H9 (cell line): ENCODE measurements around the gene ENDOV. TPM values are rescaled to one million over a fixed set of nuclear protein-coding genes. Genes with fewer than 3 reads are reported as not detected.

Experiments
- DNase-seq: peaks from one replicate; pipeline ENCODE4 v3.0.0-alpha.2; 2017
- H2AFZ ChIP-seq: one replicate; pipeline ENCODE4 v1.6.1; 2013; ENCODE audit warnings: mild to moderate bottlenecking, low read length, control low read depth, moderate library complexity
- H2AK5ac ChIP-seq: 2 replicates; pipeline ENCODE4 v1.6.1; 2013; ENCODE audit warnings: low read length, control low read depth, mixed read lengths; ENCODE audit not compliant: insufficient read length
- H2BK120ac ChIP-seq: one replicate; pipeline ENCODE4 v1.6.1; 2013; ENCODE audit warnings: low read depth, mild to moderate bottlenecking, low read length, control low read depth, inconsistent platforms; ENCODE audit not compliant: poor library complexity, severe bottlenecking
- H2BK12ac ChIP-seq: 2 replicates; pipeline ENCODE4 v1.6.1; 2013; ENCODE audit warnings: low read length, control low read depth, mixed read lengths, low read depth; ENCODE audit not compliant: insufficient read length
- H2BK15ac ChIP-seq: 2 replicates; pipeline ENCODE4 v1.6.1; 2013; ENCODE audit warnings: low read depth, low read length, control low read depth
- H2BK20ac ChIP-seq: one replicate; pipeline ENCODE4 v1.6.1; 2013; ENCODE audit warnings: low read depth, mild to moderate bottlenecking, low read length, control low read depth, inconsistent platforms; ENCODE audit not compliant: poor library complexity, severe bottlenecking
- H2BK5ac ChIP-seq: 2 replicates; pipeline ENCODE4 v1.6.1; 2013; ENCODE audit warnings: low read length, control low read depth, mixed read lengths; ENCODE audit not compliant: insufficient read length
- H3K14ac ChIP-seq: 2 replicates; pipeline ENCODE4 v1.6.1; 2013; ENCODE audit warnings: low read length, control low read depth; ENCODE audit not compliant: insufficient read depth
- H3K18ac ChIP-seq: 2 replicates; pipeline ENCODE4 v1.6.1; 2013; ENCODE audit warnings: low read depth, mild to moderate bottlenecking, mixed read lengths, low read length, control low read depth; ENCODE audit not compliant: insufficient read length
- H3K23ac ChIP-seq: 2 replicates; pipeline ENCODE4 v1.6.1; 2013; ENCODE audit warnings: low read length, control low read depth, mixed read lengths, low read depth; ENCODE audit not compliant: insufficient read length
- H3K23me2 ChIP-seq: 2 replicates; pipeline ENCODE4 v1.6.1; 2013; ENCODE audit warnings: low read depth, mild to moderate bottlenecking, mixed read lengths, low read length, control low read depth; ENCODE audit not compliant: insufficient read length, poor library complexity, severe bottlenecking
- H3K27ac ChIP-seq: 2 replicates; pipeline ENCODE4 v1.5.1; 2013; ENCODE audit warnings: low read length, control low read depth, mixed read lengths, low read depth; ENCODE audit not compliant: insufficient read length
- H3K27me3 ChIP-seq: 2 replicates; pipeline ENCODE4 v1.6.1; 2013; ENCODE audit warnings: low read length, control low read depth, inconsistent platforms; ENCODE audit not compliant: insufficient read depth
- H3K4ac ChIP-seq: 2 replicates; pipeline ENCODE4 v1.6.1; 2013; ENCODE audit warnings: low read depth, mild to moderate bottlenecking, control low read depth, inconsistent platforms, low read length, moderate library complexity
- H3K4me1 ChIP-seq: 2 replicates; pipeline ENCODE4 v1.6.1; 2013; ENCODE audit warnings: low read length, control low read depth, inconsistent platforms; ENCODE audit not compliant: insufficient read depth
- H3K4me2 ChIP-seq: 2 replicates; pipeline ENCODE4 v1.6.1; 2013; ENCODE audit warnings: low read length, control low read depth, mixed read lengths; ENCODE audit not compliant: insufficient read length, insufficient read depth
- H3K56ac ChIP-seq: 2 replicates; pipeline ENCODE4 v1.6.1; 2013; ENCODE audit warnings: low read depth, mild to moderate bottlenecking, mixed read lengths, low read length, control low read depth; ENCODE audit not compliant: insufficient read length
- H3K79me1 ChIP-seq: 2 replicates; pipeline ENCODE4 v1.6.1; 2013; ENCODE audit warnings: low read depth, mild to moderate bottlenecking, moderate library complexity, low read length, control low read depth, inconsistent platforms; ENCODE audit not compliant: insufficient read depth, poor library complexity, severe bottlenecking
- H3K79me2 ChIP-seq: 2 replicates; pipeline ENCODE4 v1.6.1; 2013; ENCODE audit warnings: low read length, control low read depth, inconsistent platforms; ENCODE audit not compliant: insufficient read depth
- H3K9ac ChIP-seq: 2 replicates; pipeline ENCODE4 v1.6.1; 2013; ENCODE audit warnings: low read length, control low read depth, mixed read lengths; ENCODE audit not compliant: insufficient read length; ENCODE audit errors: extremely low read depth
- H3K9me3 ChIP-seq: one replicate; pipeline ENCODE4 v1.6.1; 2013; ENCODE audit warnings: low read depth, low read length, inconsistent platforms; ENCODE audit not compliant: control insufficient read depth
- H3T11ph ChIP-seq: one replicate; pipeline ENCODE4 v1.6.1; 2013; ENCODE audit warnings: mild to moderate bottlenecking, low read length, control low read depth, inconsistent platforms
- H4K20me1 ChIP-seq: one replicate; pipeline ENCODE4 v1.6.1; 2013; ENCODE audit not compliant: control insufficient read depth, insufficient read length, insufficient read depth
- H4K5ac ChIP-seq: 2 replicates; pipeline ENCODE4 v1.6.1; 2013; ENCODE audit warnings: low read depth, mild to moderate bottlenecking, mixed read lengths, low read length, control low read depth; ENCODE audit not compliant: insufficient read length
- H4K8ac ChIP-seq: replicated peaks from 2 replicates; pipeline ENCODE4 v1.6.1; 2013; ENCODE audit warnings: low read length, control low read depth, mixed read lengths, low read depth; ENCODE audit not compliant: insufficient read length
- H4K91ac ChIP-seq: 2 replicates; pipeline ENCODE4 v1.6.1; 2013; ENCODE audit warnings: low read depth, mild to moderate bottlenecking, moderate library complexity, mixed read lengths, low read length, control low read depth; ENCODE audit not compliant: insufficient read length
- H3K27ac Mint-ChIP-seq, 3 experiments: 2 replicates in 2 of 3; 3 replicates in 1 of 3; pipeline ENCODE4 v1.8.0; 2020 to 2021; ENCODE audit warnings: mixed read lengths in 3 of 3, mild to moderate bottlenecking in 1 of 3, moderate library complexity in 1 of 3
- H3K27me3 Mint-ChIP-seq: 2 replicates; pipeline ENCODE4 v1.8.0; 2021; ENCODE audit warnings: low read depth, mild to moderate bottlenecking, moderate library complexity, mixed read lengths
- H3K36me3 Mint-ChIP-seq, 3 experiments: 2 replicates in 2 of 3; 3 replicates in 1 of 3; pipeline ENCODE4 v1.8.0; 2020 to 2021; ENCODE audit warnings: low read depth in 3 of 3, mixed read lengths in 3 of 3; ENCODE audit not compliant: insufficient read depth in 1 of 3
- H3K4me1 Mint-ChIP-seq, 2 experiments: 2 replicates each; pipeline ENCODE4 v1.8.0; 2020; ENCODE audit warnings: mixed read lengths in 2 of 2
- H3K4me3 Mint-ChIP-seq, 2 experiments: 2 replicates in 1 of 2; 3 replicates in 1 of 2; pipeline ENCODE4 v1.8.0; 2020 to 2021; ENCODE audit warnings: mild to moderate bottlenecking in 2 of 2, mixed read lengths in 2 of 2, moderate library complexity in 1 of 2
- H3K9me3 Mint-ChIP-seq, 2 experiments: 2 replicates in 1 of 2; 3 replicates in 1 of 2; pipeline ENCODE4 v1.8.0; 2020; ENCODE audit warnings: mild to moderate bottlenecking in 2 of 2, mixed read lengths in 2 of 2, moderate library complexity in 1 of 2
- WGBS: extraction: QIAGEN DNeasy Blood & Tissue Kit; methylation state at CpG from one replicate; pipeline ENCODE4 v1.1.7; 2013; ENCODE audit warnings: missing lambda C conversion rate, low lambda C conversion rate, mixed read lengths; ENCODE audit not compliant: insufficient read length; ENCODE audit errors: extremely low coverage; 5-methylcytosine and 5-hydroxymethylcytosine counted together
- total RNA-seq: library from RNA; stranded (reverse); gene quantifications from 2 replicates; pipeline ENCODE4 v1.2.1, GENCODE V29; 2021
- TF ChIP-seq, protein P1 (sequence below): fragments of 200-600 bp; sonication (generic); conservative IDR thresholded peaks from 3 replicates; pipeline ENCODE4 v1.8.0; 2021; ENCODE audit warnings: antibody characterized with exemption, mild to moderate bottlenecking

The ENDOV gene
- total RNA-seq, 1 experiment from 2014 or later, result 17.1 TPM

DNA sequence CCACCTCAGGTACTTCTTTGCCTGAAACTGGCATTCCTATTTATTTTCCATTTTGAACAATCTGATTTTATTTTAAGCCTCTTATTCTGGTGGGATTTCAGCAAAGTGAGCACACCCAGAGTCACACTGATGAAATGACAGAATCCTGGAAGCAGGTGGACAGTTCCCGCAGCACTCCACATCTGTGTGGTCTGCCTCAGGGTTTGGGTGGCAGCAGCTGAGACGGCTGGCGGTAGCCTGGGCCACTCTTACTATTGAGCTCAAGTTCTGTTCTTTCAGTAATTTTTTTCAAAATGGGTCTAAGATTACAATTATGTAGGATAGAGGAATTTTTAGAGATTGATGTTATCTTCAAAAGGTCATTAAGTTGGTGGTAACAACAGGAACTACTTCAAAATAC, 32.5 kb upstream of the ENDOV start:
- H4K8ac ChIP-seq, result no peak overlapping the region
- no peak overlapping the region for H4K5ac ChIP-seq
- no peaks in the 10 kb centered on the region for H3K27me3 ChIP-seq
- H2BK120ac ChIP-seq, result no peak overlapping the region
- no peak overlapping the region for H2BK12ac ChIP-seq
- no peaks in the 10 kb centered on the region for H3K79me1 ChIP-seq
- H3K9me3 ChIP-seq, result no peaks in the 10 kb centered on the region
- H2AFZ ChIP-seq, result no peak overlapping the region
- H3K18ac ChIP-seq, result no peak overlapping the region
- no peaks in the 10 kb centered on the region for H4K20me1 ChIP-seq
- H2BK5ac ChIP-seq, result no peak overlapping the region
- no peaks in the 10 kb centered on the region for H3K9me3 Mint-ChIP-seq
- TF ChIP-seq, protein P1, sequence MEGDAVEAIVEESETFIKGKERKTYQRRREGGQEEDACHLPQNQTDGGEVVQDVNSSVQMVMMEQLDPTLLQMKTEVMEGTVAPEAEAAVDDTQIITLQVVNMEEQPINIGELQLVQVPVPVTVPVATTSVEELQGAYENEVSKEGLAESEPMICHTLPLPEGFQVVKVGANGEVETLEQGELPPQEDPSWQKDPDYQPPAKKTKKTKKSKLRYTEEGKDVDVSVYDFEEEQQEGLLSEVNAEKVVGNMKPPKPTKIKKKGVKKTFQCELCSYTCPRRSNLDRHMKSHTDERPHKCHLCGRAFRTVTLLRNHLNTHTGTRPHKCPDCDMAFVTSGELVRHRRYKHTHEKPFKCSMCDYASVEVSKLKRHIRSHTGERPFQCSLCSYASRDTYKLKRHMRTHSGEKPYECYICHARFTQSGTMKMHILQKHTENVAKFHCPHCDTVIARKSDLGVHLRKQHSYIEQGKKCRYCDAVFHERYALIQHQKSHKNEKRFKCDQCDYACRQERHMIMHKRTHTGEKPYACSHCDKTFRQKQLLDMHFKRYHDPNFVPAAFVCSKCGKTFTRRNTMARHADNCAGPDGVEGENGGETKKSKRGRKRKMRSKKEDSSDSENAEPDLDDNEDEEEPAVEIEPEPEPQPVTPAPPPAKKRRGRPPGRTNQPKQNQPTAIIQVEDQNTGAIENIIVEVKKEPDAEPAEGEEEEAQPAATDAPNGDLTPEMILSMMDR, result no peak
- no CpG with 5 or more reads among the region's 3 CpGs for WGBS
- H2BK20ac ChIP-seq, result no peak overlapping the region
- no peak overlapping the region for H3K9ac ChIP-seq
- no peak overlapping the region for H3K4me2 ChIP-seq
- H3K79me2 ChIP-seq, result no peaks in the 10 kb centered on the region
- DNase-seq, result no peak
- H2BK15ac ChIP-seq, result no peak overlapping the region
- no peak overlapping the region for H3K56ac ChIP-seq
- no peak overlapping the region for H3K27ac ChIP-seq
- H3K23ac ChIP-seq, result no peak overlapping the region
- no peak overlapping the region for H2AK5ac ChIP-seq
- no peaks in the 10 kb centered on the region for H3K27me3 Mint-ChIP-seq
- no peak overlapping the region for H3K4me3 Mint-ChIP-seq
- peaks cover 0 to 6% of the 10 kb centered on the region in 2 experiments; a peak in 1 of 4 replicates for H3K4me1 Mint-ChIP-seq
- H3K4me1 ChIP-seq, result no peaks in the 10 kb centered on the region
- H3K4ac ChIP-seq, result no peak overlapping the region
- H3K36me3 Mint-ChIP-seq, result peaks cover 12 to 78% (median 65%) of the 10 kb centered on the region in 3 experiments; a peak in 6 of 7 replicates
- H3T11ph ChIP-seq, result no peak overlapping the region
- no peak overlapping the region for H4K91ac ChIP-seq
- 0 out of 7 replicates have a peak overlapping the region, but pooled peaks of 1 of the 3 experiments have one; percentile 53 for H3K27ac Mint-ChIP-seq
- H3K23me2 ChIP-seq, result no peaks in the 10 kb centered on the region
- no peak overlapping the region for H3K14ac ChIP-seq
